Measurements from ENCODE around the gene MYOM3.

Gene MYOM3

DNA sequence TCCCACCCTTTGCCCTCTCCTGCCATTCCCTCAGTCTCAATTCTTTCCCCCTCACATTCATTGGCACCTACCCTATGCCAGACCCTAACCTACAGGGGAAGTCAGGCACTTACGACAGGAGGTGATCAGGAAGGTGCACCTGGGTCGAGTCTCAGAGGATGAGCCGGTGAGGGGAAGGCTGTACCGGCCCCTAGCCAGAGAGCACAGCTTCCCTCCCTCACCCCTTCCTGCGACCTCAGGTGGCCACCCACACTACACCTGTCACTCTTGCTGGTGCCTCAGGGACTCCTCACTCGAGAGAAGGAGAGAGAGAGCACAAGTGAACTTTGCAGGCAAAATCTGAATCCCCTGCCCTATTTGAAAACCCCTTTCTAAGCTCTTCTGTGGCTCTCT is 1.7 kb upstream of the MYOM3 start:
- DNase-seq: no peak

DNA sequence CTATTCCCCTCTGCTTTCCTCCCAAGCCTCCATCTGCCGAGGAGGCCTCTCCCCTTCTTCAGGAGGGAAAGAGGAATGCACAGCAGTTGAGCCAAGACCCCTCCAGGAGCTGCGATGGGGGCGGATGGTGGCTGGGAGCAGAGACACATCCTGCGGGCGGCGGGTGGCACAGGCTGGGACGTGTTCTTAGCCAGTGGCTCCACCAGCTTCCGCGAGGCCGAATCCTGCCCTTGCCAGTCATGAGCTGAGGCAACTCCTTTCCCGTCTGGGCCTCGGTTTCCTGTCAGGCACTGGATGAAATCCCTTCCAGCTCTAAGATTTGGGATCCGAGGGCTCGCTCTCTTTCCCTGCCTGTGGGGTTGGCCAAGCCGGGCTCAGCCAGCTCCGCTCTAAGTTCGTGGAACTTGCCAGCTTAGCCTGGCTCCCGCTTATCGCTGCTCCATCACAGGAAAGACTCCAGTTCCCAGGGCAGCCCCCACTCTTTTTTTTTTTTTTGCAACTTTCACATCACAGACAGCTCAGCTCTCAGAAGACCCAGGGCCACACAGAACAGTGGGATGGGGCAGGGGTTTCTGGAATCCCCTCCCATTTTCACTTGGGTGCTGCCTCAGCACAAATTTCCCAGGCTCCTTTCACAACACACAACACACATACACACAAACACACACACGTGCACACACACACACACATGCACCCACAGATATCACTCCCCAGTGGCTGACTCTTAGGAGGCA is 506 bp downstream of the MYOM3 start:
- DNase-seq: no peak

DNA sequence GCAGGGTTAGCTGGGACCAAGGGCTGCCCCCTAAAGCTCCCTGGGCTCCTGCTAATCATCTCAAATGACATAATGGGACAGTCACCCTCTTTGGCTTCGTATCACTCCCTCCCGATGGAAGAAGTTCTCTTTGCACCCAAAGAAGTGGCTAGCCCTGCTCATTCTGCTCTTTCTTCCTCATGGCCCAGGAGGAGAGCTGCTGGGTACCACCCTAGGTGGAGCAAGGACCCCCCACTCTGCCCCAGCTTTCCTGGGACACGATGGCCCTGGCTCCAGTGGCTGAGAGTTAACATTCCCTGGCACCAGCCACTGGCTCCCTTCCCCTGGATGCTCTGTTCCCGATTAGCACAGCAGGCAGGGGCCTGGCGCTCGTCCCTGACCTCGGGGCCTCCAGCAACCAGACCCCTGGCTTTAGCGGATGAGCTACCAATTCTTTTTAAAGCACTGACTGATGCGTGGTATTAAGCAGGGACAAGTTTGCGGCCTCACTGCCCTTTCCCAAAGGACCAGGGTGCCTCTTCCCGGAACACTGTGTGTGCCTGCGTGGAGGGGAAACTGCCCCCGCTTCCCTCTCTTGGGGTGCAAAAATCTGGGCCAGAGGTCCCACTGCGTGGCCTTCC is 1.2 kb downstream of the MYOM3 start:
- no peak for DNase-seq

DNA sequence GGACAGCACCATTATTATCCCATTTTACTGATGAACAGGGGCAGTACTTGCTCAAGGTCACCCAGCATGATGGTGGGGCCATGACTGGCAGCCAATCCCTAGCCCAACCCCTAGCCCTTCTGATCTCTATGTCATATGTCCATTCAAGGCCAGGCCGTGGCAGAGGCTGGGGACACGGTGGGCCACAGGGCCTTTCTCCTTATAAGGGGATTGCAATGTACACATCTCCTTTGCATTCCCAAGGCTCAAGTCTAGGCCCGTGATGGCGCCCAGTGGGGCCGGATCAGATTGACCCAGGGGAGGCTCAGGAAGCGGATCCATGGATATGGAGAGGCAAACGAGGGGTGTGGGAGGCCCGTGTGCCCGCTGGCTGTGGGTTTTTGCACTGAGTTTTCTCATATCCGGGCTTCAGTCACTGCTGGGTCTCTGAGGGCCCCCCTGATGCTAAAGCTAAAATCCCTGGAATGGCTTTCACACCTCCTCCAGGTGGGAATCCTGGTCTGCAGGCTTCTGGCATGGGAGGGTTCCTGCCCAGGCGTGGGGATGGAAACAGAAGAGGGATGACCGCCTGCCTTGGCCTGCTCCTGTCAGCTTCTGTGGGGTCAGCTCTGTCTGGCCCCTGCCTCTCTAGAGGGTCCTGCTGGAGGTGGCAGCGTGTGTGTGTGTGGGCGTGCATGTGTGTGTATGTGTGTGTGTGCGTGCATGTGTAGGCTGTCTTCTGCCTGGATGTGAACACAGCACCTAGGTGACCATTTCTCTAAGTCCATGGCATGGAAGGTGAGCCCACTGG is 2.1 kb downstream of the MYOM3 start:
- DNase-seq: no peak

DNA sequence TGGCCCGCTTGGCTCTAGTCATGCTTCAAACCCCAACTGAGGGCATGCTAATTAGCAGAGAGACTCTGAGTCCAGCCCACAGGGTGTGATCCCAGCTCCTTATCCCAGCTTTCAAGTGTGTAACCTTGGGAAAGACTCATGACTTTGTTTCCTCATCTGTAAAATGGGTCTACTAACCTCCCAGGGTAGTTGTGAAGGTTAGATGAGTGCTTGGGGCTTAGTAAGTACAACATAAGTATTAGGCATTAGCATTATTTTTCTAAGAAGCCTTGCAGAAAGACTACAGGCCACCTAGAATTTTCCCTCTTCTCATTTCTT is 2.8 kb downstream of the MYOM3 start:
- DNase-seq: no peak

DNA sequence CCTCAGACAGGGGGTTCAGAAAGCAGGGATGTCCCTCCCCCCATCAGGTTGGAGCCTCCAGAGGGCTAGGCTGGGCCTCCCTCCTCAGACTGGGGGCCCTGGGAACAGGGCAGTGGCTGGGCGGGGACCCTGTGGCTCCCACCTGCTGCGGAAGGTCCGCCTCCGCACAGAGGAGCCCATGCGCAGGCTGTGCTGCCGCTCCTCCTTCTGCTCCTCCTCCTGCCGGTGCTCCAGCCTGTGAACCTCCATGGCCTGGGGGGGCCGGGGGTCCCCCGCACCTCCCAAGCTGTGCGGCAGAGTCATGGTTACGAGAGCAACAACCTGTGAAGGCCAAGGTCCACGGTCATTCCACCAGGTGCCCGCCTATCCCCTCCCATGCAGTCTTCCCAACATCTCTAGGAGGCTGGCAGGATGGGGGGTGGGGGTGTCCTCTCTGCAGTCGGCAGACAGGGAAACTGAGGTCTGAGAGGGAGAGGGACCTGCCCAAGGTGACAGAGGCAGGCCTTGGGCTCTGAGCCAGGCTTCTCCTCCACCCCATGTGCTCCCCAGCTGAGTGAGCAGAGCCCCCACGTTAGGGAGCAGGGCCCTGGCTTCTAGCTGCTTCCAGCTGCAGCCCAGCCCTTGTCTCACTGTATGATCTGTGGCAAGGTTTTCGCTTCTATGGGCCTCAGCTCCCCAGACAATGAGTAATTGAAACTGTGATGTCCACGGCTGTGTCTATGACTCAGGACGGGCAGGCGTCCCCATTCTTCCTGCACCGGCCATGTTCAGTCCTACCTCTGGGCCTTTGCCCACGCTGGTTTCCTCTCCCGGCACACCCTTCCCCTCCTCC is 3.4 kb downstream of the MYOM3 start:
- no peak for DNase-seq

DNA sequence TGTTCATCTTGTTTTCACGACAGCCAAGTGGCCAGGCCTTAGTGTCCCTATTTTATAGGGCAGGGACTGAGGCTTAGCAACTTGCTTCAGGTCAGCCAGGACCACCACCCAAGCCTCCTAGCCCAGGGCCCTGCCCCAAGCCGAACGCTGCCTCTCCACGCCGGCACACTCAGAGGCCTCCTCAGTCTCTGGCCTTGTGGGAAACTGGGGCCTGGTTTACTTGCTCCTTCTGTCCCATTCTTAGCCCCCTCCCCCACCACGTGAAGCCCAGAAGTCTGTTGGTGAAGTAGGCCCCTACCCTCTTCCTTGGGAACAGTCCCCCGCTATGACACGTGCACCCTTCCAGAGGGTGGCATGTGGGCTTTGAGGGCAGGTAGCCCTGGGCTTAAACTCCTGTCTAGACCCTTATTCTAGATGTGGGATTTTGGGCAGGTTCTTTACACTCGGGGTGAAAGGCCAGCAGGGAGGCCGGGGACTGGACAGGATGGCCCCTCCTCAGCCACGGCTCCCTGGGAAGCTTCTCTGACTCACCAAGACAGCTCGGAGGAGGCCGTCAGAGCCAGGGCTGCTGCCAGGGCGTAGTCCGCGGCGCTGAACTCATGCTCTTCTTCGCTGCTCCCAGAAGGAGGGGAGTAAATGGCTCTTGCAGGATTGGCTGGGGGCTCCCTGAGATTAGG is 4.3 kb downstream of the MYOM3 start:
- no peak for DNase-seq

DNA sequence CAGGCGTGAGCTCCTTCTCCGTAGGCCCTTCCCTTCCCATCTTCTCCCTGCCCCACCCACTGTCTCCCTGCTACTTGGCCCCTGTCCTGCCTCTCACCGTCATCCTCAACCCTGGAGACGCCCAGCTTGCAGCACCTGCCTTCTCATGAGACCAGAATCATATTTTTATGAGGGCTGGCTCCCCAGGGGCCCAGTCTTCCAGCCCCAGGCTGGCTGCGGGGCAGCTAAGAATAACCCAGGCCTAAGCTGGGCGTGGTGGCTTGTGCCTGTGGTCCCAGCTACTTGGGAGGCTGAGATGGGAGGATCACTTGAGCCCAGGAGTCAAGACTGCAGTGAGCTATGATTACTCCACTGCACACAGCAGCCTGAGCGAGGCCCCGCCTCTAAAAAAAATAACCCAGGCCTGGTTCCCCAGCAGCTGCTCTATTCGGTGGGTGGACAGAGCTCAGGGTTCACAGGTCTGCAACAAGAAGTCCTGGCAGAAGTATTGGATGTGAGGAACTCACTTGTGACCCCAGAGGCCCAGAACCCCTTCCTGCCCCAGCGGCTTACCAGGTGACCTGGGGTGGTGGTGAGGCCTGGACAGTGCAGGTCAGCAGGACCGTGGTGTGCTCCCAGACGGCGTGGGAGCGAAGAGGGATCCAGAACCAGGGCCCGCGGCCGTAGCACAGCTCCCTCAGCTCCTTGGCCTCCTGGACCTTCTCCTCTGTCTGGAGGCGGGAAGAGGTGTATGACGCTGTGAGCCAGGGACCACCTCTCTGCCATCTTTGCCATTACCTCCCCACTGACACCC is 6.4 kb downstream of the MYOM3 start:
- no peak for DNase-seq

DNA sequence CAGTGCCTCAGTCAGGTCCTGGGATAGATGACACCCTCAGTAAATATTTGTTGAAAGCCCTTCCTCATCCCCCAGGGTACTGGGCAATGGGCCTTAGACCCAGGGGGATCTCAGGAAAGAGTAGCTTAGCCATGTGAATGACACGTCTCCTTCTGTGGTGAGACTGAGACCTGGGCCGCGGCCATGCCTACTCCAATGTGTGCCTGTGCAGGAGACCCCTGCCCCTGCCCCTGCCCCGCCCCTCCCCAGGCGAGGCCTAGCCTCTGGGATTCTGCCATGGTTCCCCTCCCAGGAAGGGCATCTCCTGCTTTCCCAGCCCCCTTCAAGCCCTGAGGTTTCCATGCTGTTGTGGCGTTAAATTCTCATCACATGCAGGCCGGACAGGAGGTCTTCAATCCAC is 7.1 kb downstream of the MYOM3 start:
- DNase-seq: no peak

DNA sequence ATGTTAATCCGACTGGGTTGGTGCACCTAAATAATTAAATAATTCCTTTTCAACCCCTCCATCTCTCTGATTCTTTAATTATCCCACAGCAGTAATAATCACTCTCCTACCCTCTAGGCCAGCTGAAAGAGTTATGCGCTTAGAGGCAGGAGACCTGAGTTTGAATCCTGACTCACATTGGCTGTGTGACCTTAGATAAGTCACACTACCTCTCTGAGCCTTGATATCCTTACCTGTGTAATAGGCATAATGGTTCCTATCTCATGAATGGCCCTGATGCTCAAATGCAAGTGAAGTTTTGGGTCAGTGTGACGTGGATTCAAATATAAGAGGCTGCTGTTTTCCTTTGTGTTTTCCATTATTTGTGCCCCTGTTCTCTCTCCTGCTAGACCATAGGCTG is 8.1 kb downstream of the MYOM3 start:
- no peak for DNase-seq

DNA sequence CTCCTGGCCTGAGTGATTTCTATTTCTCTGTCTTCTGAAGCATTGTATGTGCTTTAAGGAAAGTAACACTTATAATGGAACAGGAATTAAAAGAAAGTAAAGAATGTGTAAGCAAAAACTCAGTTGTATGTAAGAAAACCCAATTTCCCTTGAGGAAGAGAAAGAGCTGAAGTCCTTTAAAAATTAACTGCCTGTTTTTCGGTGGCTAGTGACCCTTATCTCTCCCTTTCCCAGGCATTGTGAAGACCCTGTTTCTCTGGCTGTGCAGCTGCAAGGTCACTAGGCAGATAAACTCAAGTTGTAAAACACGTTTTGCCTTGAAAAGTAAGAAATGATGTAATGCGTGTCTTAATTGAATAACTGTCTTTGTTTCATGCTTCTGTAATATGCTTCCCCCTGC is 8.5 kb downstream of the MYOM3 start:
- no peak for DNase-seq

DNA sequence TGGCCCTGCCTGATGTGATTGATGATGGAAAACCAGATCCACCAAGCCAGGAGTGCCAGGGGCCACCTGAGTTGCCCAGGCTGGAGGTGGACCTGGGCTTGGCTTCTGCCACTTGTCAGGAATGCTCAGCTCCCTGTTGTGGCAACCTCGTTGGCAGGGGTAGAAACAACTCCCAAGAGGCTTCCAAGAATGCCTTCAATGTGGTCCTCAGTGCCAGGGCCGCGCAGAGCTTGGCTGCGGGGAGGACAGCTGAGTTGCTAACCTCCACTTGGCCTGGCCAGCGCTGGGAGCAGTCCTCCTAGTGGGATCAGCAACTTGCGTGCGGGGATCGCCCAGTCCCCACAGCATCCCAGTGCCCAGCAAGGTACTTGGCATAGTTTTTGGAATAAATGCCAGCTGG is 9.0 kb downstream of the MYOM3 start:
- no peak for DNase-seq

DNA sequence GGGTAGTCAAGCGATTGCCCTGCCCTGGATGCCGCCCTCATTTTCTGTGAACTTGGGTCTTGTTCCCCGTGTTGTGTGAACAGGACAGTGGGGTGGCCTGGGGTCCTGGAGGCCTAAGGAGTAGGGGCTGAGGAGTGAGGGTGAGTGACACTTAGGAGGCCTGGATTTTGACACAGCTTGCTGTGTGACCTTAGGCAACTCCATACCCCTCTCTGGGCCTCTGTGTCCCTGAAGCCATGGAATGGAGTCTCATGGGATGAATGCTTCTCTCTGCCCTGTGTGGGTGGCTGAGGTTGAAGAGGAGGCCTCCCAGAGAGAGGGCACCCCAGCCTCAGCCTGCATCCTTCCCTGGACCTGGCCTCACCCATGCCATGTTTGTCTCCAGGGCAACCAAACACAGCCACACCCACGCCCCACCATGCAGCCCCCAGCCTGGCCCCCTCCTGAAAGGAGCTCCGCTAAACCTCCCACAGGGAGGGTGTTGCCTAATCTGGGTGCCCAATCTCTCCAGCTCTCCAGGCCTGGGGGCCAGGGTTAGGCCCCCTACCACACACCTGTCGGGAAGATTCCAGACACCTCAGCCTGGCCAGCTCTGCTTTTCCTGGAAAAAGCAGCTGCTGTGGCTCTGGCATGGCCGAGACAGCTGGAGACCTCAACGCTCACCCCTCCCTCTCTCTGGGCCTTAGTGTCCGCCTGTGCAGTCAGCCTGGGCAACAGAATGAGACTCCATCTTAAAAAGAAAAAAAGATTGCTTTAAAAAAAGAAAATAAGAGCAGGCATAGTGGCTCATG is 9.9 kb downstream of the MYOM3 start:
- DNase-seq: no peak

DNA sequence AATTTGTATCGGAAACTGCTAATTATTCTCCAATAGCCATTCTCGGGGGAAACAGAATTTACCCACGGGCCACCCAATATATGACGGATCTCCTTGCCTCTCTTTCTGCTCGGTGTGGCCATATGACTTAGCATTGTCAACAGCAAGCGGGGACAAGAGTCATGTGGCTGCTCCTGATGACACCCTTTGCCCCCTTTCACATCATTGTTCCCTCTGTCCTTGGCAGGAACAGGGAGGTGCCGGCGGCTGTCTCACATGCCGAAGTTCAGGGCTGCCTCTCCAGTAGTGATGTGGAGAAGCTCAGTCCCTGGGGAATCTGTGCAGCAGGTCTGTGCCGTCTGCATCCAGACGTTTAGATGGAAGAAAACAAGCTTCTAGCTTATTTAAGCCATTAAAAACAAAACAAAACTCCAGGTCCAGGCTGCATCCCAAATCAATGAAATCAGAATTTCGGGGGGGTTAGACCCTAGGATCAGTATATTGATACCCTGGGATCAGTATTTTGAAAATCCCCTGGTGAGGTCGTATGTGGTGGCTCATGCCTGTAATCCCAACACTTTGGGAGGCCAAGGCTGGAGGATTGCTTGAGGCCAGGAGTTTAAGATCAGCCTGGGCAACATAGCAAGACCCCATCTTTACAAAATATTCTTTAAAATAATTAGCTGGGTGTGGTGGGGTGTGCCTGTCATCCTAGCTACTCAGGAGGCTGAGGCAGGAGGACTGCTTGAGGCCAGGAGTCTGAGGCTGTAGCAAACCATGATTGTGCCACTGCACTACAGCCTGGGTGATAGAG is 10.8 kb downstream of the MYOM3 start:
- no peak for DNase-seq

DNA sequence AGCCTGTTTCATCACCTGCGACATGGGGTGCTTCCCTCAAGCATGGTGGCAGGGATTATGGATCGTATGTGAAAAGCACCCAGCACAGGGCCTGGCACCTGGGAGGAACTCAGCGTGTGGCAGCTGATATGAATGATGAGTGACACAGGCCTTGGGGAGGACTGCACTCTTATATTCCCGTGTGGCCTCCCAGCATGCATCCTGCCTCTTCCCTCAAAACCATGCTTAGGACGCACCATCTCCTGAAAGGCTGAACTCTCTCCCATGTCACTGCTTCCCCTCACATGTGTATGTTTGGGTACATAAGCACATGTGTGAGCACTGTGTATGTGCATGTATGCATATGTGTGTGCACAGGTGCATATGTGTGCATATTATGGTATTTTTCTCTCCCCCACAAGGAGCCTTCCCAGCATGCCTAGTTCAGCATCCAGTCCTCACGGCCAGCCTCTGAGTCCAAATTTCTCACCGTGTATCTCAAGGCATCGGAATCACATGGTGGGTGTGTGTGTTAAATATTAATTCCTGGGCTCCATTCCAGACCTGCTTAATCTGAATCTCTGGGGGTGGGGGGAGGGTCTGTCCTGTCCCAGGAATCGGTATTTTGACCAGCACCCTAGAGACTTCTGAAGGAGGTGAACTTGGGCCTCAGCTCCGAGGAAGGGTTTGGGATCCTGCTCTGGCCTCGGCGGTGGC is 12.8 kb downstream of the MYOM3 start:
- no peak for DNase-seq

DNA sequence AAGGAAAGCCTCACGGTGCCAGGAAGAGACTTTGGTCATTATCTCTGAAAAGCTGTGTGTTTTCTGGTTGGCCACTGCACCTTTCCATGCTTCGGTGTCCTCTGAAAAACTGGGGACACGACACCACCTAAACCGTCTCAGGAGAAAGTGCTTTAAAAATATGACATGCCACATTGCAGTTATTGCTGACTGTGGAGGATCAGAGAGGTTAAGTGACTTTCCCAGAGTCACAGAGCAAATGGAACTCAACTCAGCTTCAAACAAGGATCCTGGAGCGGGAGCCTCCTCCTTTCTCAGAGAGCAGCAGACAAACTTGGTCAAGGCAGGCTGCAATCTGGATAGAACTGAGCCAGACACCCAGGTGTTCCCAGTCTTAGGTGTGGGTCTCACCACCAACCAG is 13.8 kb downstream of the MYOM3 start:
- DNase-seq: no peak

DNA sequence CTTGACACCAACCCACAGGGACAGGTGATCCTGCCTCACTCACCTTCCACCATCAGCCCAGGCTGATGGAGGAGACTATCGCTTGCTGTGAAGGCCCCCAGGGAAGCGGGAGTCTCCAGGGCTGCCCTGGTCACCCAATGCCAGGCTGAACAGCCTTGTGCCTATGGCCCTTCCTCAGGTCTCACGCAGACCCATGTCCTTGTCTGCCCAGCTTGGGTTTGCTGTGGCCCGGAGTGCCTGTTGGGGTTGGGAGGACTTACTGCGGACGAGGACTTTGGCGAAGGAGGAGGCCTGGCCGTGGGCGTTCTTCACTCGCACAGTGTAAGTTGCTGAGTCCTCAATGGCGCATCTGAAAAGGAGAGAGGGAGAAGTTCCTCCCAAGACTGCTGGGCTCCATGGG is 14.3 kb downstream of the MYOM3 start:
- DNase-seq: no peak

DNA sequence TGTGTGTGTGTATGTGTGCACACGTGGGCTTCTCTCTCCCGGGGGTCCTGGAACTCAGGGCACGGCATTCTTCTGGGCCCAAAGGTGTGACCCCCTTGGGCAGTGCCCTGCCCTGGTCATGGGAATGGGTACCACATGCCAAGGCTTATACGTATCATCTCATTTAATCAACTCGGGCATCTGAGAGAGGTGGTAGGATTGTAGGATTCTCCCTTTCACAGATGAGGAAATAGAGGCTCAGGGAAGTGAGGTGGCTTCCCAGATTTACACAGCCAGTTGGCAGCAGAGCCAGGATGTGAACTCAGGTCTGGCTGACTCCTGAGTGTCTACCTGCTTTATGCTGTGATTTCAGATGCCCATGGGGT is 15.2 kb downstream of the MYOM3 start:
- DNase-seq: no peak

DNA sequence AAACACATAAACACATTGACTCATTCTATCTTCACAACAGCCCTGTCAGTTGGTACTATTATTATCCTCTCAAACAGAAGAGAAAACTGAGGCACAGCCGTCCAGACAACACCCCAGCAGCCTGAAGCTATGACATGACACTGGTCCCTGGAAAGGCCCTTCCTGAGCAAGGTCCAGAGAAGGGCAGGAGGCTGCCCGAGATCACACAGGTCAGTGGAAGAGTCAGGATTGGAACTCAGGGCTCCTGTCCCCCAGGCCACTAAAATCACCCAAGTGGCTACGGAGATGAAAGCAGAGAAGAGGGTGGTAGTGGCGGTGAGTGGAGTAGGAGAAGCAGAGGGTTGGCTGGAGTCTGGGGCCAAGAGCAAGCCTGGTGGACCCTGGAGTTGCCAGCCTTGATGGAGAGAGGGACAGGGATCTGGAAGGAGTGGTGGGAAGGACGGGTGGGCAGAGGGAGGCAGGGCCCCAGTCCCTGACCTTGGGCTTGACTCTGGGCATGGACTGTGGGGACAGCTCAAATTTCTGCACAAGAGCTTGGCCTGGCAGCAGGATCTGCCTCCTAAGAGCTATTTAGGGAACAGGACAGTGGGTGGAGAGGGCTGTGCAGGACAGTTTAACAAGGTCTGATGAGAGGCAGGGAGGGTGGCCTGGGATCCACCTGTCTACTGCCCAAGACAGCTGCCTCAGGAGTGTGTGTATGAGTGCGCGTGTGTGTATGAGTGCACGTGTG is 15.8 kb downstream of the MYOM3 start:
- no peak for DNase-seq

Data from NCI-H187 treated with DMSO at 0.1 percent for 48 hours (cell line).